Measurements from ENCODE around the gene KHDC4. TPM values are rescaled to one million over a fixed set of nuclear protein-coding genes. Genes with fewer than 3 reads are reported as not detected.

KHDC4 gene
- total and polyA plus RNA-seq, 2 donors (not counting 3 experiments of a cell fraction or from before 2014, with no cell fraction given): 47.9 to 54.1 TPM

DNA sequence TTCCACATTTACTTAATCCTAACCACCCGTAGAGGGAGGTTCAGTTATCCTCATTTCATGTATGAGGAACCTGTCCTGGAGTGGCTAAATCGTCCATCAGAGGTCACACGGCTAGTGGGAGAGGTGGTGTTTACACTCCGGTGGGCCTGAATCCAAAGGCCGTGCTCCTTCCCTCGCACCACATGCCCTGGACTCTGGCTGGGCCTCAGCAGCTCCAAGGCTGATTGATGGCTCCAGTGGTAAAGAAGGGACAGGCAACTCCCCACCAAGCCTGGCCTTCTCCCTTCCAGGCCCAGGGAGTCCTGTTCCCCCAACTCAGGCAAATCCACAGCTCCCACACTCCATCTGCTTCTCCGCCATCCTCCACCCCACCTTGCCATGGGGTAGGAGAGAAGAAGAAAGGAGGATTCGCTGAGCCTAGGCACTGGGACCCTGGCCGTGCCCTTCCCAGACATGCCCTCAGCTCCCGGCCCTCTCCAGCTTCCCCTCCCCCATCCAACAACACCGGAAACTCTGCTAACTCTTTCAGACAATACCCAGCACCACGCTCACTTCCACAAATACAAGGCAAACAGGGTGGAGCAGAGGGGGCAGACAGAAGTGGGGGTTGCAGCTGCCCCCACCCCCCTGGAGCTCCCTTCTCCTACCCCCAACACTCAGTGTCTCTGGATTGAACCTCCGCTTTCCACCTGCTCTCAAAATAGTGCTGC is 33.3 kb upstream of the KHDC4 start:
- no peaks in the 10 kb centered on the region for H3K9me1 ChIP-seq (replicated peaks; ENCODE audit: control insufficient read depth, extremely low read depth, insufficient read depth, low read length)
- peak overlapping the region; percentile 61 for H3K9ac ChIP-seq (replicated peaks; ENCODE audit: extremely low read depth, insufficient read depth, low read length)
- CTCF ChIA-PET: interaction anchor here (1.0 to 5.5 kb wide), 11 partner anchors 7 to 258 kb away, joined by 3 to 41 read pairs (median 4); partner anchors contain the start of genes ARHGEF2 and UBQLN4
- dilution Hi-C loops (cut with MboI; ENCODE audit: extremely low pct_ligation_motif_present, low sequenced_read_pairs) (no loop called here), intact Hi-C loops (cut with micrococcal nuclease) (loop anchor here (1.0 to 10.0 kb wide), 3 partner anchors 10 to 167 kb away; no protein-coding TSS in a partner anchor)
- no TSS peak for BruUV-seq (replicated peaks)
- TF ChIP-seq, protein P1, sequence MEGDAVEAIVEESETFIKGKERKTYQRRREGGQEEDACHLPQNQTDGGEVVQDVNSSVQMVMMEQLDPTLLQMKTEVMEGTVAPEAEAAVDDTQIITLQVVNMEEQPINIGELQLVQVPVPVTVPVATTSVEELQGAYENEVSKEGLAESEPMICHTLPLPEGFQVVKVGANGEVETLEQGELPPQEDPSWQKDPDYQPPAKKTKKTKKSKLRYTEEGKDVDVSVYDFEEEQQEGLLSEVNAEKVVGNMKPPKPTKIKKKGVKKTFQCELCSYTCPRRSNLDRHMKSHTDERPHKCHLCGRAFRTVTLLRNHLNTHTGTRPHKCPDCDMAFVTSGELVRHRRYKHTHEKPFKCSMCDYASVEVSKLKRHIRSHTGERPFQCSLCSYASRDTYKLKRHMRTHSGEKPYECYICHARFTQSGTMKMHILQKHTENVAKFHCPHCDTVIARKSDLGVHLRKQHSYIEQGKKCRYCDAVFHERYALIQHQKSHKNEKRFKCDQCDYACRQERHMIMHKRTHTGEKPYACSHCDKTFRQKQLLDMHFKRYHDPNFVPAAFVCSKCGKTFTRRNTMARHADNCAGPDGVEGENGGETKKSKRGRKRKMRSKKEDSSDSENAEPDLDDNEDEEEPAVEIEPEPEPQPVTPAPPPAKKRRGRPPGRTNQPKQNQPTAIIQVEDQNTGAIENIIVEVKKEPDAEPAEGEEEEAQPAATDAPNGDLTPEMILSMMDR (IDR thresholded peaks at IDR 0.05; ENCODE audit: extremely low read depth in 1 of 2, insufficient read depth in 1 of 2, low read depth in 1 of 2, low read length in 2 of 2): no peak
- TF ChIP-seq MAX (IDR thresholded peaks at IDR 0.05; ENCODE audit: insufficient read depth, insufficient read length) (no peak), POLR2A (IDR thresholded peaks at IDR 0.05; ENCODE audit: low read depth, low read length) (peak; percentile 50), GATA2 (IDR thresholded peaks at IDR 0.05; ENCODE audit: insufficient read depth, insufficient read length, low read depth, low read length) (no peak), POLR2AphosphoS5 (IDR thresholded peaks at IDR 0.05; ENCODE audit: insufficient read depth, low read depth, low read length) (peak; percentile 46), EZH2 (IDR thresholded peaks at IDR 0.05; ENCODE audit: borderline replicate concordance, low read depth, low read length, severe bottlenecking) (no peak), JUN (IDR thresholded peaks at IDR 0.05; ENCODE audit: borderline replicate concordance, insufficient read depth, insufficient read length, low read depth) (no peak)
- H3K36me3 ChIP-seq (ENCODE audit: control insufficient read depth in 2 of 2, extremely low read depth in 1 of 2, insufficient read depth in 2 of 2, low read length in 2 of 2): peaks cover 14 to 31% of the 10 kb centered on the region in 2 experiments
- H3K9me3 ChIP-seq (replicated peaks; ENCODE audit: control insufficient read depth, insufficient read depth, low read length): no peaks in the 10 kb centered on the region
- peak; percentile 95 for FAIRE-seq
- no peak overlapping the region for H2AFZ ChIP-seq (ENCODE audit: low read depth, low read length)
- H4K20me1 ChIP-seq (replicated peaks; ENCODE audit: control insufficient read depth, extremely low read depth, insufficient read depth, low read length): no peaks in the 10 kb centered on the region
- H3K4me3 ChIP-seq (replicated peaks in 1 of 3; ENCODE audit: insufficient read depth in 1 of 3, low read depth in 1 of 3, low read length in 3 of 3): no peak overlapping the region
- H3K79me2 ChIP-seq (ENCODE audit: control insufficient read depth, insufficient read depth, low read length): peaks cover 52% of the 10 kb centered on the region
- H3K27ac ChIP-seq (ENCODE audit: insufficient read depth, low read depth, low read length): peak overlapping the region; percentile 91
- H3K4me2 ChIP-seq (ENCODE audit: insufficient read depth, low read length): peak overlapping the region; percentile 66
- DNase-seq (ENCODE audit: low read depth, low spot score): peak; percentile 77
- POLR2A ChIA-PET: interaction anchor here (1.0 to 1.5 kb wide), 4 partner anchors 10 to 33 kb away, joined by 3 to 4 read pairs (median 4); partner anchors contain the start of genes ARHGEF2 and KHDC4
- H3K4me1 ChIP-seq (ENCODE audit: control insufficient read depth, extremely low read depth, insufficient read depth, low read length): peaks cover 64% of the 10 kb centered on the region
- no peaks in the 10 kb centered on the region for H3K27me3 ChIP-seq (ENCODE audit: control insufficient read depth in 2 of 2, insufficient read depth in 2 of 2, low read length in 2 of 2)

Measured in endothelial cell of umbilical vein (primary cell).